Mesangial cell (primary cell): ENCODE results near the gene JAK3. TPM values are rescaled to one million over a fixed set of nuclear protein-coding genes. Genes with fewer than 3 reads are reported as not detected.

ENCODE experiments used
- total RNA-seq: library from RNA; depleted of rRNA; stranded (reverse); fragments of >200 nt; gene quantifications from 2 replicates; pipeline ENCODE4 v1.2.3, GENCODE V29; 2015

The JAK3 gene
- 2.0 and 9.1 TPM in 2 replicates for total RNA-seq

GRCh38 chr19:17847538-17848366 is at the start of gene JAK3:
Gene JAK3, minus strand, starts transcription at chr19:17847982. Its CDS starts 3,565 bp downstream, at chr19:17844417.

GRCh38 chr19:17871878-17872250 is 24.1 kb upstream of the JAK3 start, which contains the start of gene SLC5A5:
Gene SLC5A5, plus strand, starts transcription at chr19:17871945. Its CDS starts 375 bp downstream, at chr19:17872320.

GRCh38 chr19:17859533-17860330 is 11.9 kb upstream of the JAK3 start, which contains the start of gene RPL18A:
Gene RPL18A, plus strand, starts transcription at chr19:17859910. Its CDS starts 47 bp downstream, at chr19:17859957.

GRCh38 chr19:17821190-17821589 is 26.6 kb downstream of the JAK3 start, which contains the start of gene INSL3:
Gene INSL3, minus strand, starts transcription at chr19:17821519. Its CDS starts 13 bp downstream, at chr19:17821506.

GRCh38 chr19:17794731-17795494 is 52.9 kb downstream of the JAK3 start, which contains the start of gene B3GNT3:
Gene B3GNT3, plus strand, starts transcription at chr19:17795138. Its CDS starts 12,670 bp downstream, at chr19:17807808.

Other genes with a start within 250 kb of the JAK3 start
- gene UNC13A, start 159.6 kb downstream of the JAK3 start, total RNA-seq = 0.16 and 0.25 TPM in 2 replicates
- gene MAP1S, start 128.5 kb downstream of the JAK3 start, total RNA-seq = 40.3 and 45.1 TPM in 2 replicates
- 1.3 and 5.4 TPM in 2 replicates for gene FCHO1, start 96.5 kb downstream of the JAK3 start, total RNA-seq
- 0.13 TPM in 1 of 2 replicates, not detected in the other for gene B3GNT3, start 52.8 kb downstream of the JAK3 start, total RNA-seq
- gene INSL3, start 26.5 kb downstream of the JAK3 start, total RNA-seq = not detected in 2 replicates
- 1,802 and 2,236 TPM in 2 replicates for gene RPL18A, start 11.9 kb upstream of the JAK3 start, total RNA-seq
- not detected in 2 replicates for gene SLC5A5, start 24.0 kb upstream of the JAK3 start, total RNA-seq
- gene CCDC124, start 85.0 kb upstream of the JAK3 start, total RNA-seq = 62.6 and 101 TPM in 2 replicates
- not detected in 2 replicates for gene KCNN1, start 119.1 kb upstream of the JAK3 start, total RNA-seq
- 6.2 and 10.9 TPM in 2 replicates for gene ARRDC2, start 160.2 kb upstream of the JAK3 start, total RNA-seq
- gene IL12RB1, start 239.0 kb upstream of the JAK3 start, total RNA-seq = not detected in 2 replicates
- gene MAST3, start 249.8 kb upstream of the JAK3 start, total RNA-seq = 2.0 and 5.8 TPM in 2 replicates